Ecto neural progenitor cell (in vitro differentiated cells): ENCODE results near the gene PAEP.
"Not testable (repeated sequence)": the region's sequence is repeated elsewhere in the genome, so short reads cannot be mapped to it uniquely, and the experiment has no call there.

Experiments
- DNase-seq: peaks from one replicate; pipeline ENCODE4 v3.0.0-alpha.2; 2018; ENCODE audit warnings: low spot score

PAEP gene

DNA sequence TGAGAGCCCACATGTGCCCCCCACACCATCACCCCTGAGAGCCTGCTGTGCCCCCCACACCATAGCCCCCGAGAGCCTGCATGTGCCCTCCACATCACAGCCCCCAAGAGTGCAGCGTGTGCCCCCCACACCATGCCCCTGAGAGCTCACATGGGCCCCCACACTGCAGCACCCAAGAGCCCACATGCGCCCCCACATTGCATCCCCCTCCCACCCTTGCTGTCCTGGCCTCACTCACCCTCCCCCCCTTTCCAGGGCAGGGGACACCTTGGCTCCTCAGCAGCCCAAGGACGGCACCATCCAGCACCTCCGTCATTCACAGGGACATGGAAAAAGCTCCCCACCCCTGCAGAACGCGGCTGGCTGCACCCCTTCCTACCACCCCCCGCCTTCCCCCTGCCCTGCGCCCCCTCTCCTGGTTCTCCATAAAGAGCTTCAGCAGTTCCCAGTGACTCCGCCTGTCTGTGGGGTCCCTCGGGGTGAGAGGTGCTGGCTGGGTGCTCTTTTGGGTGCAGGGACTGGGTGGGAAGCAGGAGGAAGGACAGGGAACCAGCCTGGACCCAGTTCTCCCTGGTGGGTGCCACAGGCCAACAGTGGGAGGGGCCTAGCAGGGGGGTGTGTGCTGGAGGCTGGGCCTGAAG lies 35.3 kb upstream of the PAEP start:
- peak; percentile 43 for DNase-seq

DNA sequence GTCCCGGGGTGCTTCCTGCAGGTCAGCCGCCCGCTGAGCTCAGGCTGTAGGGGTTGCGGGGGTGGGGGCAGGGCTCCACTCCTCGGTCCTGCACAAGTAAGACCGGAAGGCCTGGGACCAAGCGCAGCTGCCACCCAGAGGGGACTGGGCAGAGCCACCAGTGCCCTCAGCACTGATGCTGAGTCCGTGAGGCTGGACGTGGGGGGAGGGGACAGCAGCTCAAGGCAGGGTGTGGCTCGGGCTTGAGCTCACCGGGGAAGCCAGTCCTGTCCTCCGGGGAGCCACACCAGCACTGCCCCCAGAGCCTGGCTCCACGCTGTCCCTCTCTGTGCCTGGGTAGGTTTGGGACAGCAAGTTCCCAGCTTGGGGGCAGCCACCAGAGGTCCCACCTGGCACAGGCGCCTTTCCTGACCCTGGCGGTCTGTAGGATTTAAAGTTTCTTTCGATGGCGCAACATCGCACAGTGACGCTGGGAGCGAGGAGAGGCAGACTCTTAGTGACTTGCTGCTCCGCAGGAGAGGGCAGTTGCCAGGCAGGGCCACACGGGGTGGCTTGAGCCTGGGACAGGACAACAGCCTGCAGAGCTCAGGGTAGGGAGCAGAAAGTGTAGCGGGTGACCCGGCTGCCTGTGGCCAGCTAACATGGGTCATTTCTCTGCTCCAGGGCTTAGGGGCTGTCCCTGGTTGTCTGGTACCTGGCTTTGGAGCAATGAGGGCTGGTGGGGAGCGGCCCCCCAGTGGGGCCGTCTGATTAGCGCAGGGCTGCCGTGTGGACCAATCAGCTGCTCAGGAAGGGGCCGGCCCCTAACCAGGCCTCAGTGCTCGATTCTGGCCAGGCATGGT lies 34.6 kb upstream of the PAEP start:
- DNase-seq, result peak; percentile 49

DNA sequence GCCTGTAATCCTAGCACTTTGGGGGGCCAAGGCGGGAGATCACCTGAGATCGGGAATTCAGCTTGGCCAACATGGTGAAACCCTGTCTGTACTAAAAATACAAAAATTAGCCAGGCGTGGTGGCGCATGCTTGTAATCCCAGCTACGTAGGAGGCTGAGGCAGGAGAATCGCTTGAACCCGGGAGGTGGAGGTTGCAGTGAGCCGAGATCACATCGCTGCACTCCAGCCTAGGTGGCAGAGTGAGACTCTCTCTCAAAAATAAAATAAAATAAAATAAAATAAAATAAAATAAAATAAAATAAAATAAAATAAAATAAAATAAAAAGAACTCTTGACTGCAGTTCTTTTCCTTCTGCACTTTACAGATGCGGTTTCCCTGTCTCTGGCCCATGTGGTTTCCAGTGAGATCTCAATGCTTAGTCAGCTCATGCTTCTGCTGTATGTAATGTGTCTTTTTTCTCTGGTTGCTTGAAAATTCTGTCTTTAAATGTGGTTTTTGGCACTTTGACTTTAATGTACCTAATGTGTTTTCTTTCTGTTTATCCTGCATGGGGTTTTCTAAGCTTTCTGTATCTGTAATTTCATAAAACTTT lies 32.6 kb upstream of the PAEP start:
- not testable (repeated sequence) for DNase-seq

DNA sequence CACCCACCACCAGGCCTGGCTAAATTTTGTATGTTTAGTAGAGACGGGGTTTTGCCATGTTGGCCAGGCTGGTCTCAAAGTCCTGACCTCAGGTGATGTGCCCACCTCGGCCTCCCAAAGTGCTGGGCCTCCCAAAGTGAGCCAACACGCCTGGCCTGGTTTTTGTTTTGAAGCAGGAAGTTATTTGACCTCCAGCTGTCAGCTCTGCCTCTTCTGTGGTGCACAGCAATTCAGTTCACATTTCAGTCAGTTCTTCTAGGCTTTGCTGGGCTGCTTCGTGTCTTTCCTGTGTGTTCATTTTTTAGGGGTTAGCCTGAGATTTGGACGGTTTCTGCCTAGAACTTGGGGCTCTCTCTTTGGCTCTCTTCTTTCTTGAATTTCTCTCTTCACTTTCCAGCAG lies 31.4 kb upstream of the PAEP start:
- no peak for DNase-seq

DNA sequence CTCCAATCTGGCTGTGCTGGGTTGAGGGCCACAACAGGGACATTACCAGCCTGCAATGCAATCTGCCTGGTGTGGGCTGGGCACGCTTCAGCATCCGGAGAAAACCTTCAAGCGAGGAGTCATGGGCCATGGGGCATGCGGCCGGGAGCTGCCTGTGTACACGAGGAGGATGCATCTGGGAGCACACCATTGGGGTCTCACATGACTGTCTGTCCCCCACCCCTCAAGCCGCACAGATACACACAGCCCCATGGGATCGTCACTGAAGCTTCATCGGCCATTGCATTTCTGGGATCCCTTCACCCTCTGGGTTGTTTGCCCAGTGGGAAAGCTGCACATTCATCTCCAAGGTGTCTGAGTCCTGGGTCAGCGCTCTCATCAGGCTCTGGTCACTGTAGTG lies 30.5 kb upstream of the PAEP start:
- DNase-seq, result no peak

DNA sequence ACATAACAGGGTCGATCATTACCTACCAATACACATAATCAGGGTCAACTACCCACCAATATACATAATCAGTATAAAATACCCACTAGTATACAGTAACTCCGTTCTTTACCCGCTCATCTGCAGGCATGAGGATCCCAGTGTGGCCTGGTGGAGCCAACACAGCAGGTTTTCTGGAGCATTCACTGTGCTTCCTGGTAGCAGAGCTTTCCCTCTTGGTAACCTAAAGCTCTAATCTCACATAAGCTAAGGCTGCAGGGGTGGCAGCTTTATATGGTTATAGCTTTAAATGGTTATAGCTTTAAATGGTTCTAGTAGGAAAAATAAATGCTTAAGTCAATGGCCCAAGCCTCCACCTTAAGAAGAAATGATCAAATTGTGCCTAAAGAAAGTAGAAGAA lies 28.4 kb upstream of the PAEP start:
- no peak for DNase-seq

DNA sequence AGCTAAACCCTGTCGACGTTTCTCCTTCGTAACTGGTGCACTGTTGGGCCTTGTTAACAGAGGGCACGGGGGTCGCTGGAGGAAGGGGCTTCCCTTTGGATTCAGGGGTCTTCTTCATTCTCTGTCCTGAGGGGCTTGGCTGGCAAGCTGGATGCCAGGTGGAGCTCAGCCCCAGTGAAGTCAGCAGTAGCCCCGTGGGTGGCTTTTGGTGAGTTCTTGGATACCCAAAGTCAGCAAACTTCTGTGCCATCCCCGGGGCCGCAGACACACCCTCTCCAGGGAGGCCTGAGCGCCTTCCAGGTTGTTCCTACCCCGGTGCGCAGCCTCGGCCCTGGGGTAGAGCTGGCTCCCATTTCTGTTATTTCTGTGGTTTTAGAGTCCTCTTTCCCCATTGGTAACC lies 27.9 kb upstream of the PAEP start:
- no peak for DNase-seq

DNA sequence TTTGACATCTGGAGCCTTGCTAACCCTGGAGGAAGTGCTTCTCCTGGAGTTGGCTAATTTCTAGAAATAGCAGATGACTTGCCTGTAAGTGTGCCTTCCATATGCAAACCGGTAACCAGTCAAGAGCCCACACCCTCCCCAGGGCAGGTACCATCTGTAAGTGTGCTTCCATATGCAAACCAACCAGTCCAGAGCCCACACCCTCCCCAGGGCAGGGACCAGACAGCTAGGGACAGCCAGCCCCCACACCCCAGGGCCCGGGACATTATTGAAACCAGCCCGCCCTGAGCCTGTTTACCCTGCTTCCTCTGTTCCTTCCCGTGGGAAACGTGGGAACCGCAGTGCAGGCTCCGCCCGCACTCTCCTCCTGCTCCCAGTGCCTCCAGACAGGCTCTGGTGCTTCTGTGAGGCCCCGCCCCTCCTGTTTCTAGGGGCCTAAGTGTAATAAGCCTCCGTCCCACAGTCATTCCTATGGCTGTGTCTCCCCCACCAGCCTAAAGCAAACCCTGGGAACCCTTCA lies 27.3 kb upstream of the PAEP start:
- peak; percentile 44 for DNase-seq

DNA sequence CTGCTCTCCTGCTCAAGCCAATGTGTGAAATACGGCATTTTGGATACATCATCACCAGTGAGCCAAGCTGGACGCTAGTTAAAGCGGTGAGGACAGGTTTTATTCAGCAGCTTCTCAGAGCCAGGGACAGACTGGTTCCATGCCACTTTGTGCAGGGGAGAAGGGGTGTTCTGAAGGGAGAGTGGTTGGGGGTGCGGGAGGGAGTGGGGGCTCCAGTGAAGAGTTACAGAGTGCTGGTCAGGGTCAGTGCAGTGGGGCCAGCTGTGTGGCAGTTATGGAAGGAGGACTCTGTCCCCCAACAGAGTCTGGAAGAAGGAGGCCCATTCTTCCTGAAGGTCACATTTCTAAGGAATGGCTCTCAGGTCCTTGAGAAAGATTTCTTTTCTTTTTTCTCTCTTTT lies 26.7 kb upstream of the PAEP start:
- not testable (repeated sequence) for DNase-seq

DNA sequence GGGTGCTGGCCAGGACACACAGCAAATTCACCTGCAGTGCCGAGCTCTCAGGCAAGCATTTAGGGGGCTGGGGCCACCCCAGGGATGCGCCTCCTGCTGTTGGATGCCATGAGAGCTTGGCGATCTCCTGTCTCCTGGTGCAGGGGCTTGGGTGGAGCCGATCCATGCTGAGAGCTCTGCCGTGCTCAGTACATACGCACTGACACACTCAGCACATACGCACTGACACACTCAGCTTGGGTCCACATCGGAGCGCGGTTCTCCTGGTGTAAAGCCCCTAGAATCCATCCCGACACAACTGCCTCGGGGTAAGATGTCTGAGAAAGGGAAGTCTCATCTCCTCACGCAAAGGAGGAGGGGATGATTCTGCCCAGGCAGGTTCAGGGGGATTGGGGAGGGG lies 25.9 kb upstream of the PAEP start:
- peak; percentile 29 for DNase-seq

DNA sequence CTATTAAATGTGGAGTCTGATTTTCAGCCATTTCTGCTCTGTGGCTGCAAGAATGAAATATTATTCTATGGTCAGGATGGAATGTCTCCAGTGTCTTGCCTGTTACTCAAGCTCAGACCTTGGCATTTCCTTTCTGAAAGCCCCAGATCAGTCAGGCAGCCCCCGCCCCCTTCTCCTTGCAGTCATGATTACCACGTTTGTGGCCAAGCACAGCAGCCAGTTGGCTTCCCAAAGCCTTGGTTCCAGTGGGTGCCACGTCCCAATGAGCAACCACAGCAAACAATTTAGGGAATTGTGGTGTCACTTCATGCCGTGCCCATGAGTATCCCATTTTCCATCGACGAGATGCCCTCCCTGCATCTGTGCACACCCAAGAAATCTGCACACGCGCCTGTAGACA lies 25.3 kb upstream of the PAEP start:
- peak; percentile 27 for DNase-seq

DNA sequence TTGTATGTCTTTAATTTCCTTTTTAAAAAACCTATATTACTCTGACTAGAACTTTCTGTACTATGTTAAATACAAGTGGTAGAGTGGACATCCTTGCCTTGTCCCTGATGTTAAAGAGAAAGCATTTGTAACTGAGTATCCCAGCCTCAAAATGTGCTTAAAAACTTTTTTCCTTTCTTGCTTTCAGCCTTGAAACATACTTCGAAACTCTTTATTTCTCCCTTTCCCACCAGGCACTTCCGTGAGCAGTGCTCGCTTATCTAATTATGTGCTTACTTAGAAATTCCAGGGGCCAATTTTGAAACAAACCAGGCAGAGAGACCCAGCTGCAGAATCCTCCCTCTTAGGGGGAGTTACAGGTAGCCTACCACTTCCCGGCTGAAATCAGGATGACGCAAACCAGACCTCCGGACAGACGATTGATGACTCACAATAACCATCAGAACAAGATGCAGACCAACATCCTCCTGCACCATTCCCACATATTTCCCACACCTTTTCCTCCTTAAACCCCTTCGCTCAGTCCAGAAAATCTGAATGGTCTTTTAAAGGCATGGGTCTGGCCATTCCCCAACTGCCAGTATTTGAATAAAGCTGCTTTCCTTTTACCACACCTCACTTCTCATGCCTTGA lies 18.2 kb upstream of the PAEP start:
- DNase-seq, result not testable (repeated sequence)

DNA sequence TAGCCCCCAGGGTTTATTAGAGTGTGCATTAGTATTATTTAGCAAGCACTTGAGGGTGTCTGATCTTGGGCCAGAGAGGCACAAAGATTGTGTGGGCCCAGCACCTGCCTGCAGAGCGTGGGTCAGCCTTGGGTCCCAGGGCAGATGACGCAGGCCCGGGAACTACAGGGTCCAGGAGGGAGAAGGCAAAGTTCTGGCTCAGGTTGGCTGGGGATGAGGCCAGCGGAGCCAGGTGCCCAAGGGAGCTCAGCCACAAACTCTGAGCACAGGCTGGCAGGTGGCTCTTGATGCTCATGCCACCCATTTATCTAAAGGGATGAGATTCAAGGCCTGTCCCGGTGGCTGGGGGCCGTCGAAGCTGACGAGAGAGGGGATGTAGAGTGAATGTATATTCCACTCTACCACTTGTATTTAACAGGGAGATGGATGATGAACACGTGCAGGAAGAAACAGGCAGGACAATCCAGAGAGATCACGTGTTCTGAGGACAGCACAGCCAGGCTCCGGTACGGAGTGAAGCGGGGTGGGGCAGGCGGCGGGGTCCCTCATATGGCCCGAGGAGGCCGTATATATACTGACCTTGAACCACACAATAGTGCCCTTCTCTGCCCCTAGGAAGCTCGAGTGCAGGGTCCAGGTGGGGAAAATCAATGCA lies 16.4 kb upstream of the PAEP start:
- peak; percentile 27 for DNase-seq

DNA sequence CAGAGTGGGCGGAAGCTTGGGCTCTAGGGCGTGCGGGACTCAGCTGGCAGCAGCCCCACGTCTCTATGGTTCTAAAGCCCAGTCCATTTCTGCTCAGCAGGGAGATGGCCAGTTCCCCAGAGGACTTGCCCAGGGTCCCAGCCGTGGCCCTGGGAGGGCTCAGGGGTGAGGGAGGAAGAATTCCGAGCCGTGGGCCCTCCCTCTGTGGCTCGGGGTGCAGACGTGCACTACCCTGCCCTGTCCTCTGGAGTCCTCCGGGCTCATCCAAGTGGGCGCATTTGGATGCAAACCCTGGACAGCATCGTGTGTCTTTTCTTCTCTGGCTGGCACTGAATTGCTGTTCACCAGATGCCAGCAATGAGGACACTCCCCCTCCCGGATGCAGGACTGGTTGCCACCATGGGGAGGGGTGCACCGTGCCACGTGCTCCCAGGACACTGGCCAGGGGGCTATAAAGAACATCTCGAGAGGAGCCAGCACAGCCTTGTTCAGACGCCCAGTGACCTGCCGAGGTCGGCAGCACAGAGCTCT lies 15.8 kb upstream of the PAEP start, which contains the start of gene OBP2A:
Gene OBP2A (plus strand): TSS at position 481 of the 531 bp plus-strand sequence. CDS start 55 bp downstream, outside the sequence.
- peak; percentile 41 for DNase-seq

DNA sequence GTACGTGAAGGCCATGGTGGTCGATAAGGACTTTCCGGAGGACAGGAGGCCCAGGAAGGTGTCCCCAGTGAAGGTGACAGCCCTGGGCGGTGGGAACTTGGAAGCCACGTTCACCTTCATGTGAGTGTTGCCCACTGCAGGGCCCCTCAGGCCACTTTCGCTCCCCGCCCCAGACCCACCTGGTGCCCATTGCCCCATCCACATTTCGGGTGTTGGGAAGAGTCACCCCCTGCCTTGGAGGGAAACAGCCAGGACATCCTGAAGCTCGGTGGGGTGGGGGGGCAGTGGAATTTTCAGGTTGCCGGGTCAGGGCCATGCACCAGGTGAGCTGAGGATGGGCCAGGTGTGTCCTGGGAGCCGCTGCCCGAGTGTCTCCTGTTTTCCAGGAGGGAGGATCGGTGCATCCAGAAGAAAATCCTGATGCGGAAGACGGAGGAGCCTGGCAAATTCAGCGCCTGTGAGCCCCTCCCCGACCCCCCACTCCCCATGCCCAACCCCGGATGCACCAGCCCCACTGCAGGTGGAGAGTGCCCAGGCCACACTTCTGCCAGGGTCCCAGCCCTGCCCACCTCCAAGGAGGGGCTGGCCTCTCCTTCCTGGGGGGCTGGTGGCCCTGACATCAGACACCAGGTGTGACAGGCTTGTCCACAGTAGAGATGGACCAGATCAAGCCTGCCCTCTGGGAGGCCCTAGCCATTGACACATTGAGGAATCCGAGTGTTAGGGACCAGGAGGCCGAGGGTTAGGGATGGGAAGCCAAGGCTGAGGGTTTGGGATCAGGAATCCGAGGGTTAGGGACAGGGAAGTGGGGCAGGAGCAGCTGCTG lies 14.6 kb upstream of the PAEP start:
- DNase-seq, result not testable (repeated sequence)

DNA sequence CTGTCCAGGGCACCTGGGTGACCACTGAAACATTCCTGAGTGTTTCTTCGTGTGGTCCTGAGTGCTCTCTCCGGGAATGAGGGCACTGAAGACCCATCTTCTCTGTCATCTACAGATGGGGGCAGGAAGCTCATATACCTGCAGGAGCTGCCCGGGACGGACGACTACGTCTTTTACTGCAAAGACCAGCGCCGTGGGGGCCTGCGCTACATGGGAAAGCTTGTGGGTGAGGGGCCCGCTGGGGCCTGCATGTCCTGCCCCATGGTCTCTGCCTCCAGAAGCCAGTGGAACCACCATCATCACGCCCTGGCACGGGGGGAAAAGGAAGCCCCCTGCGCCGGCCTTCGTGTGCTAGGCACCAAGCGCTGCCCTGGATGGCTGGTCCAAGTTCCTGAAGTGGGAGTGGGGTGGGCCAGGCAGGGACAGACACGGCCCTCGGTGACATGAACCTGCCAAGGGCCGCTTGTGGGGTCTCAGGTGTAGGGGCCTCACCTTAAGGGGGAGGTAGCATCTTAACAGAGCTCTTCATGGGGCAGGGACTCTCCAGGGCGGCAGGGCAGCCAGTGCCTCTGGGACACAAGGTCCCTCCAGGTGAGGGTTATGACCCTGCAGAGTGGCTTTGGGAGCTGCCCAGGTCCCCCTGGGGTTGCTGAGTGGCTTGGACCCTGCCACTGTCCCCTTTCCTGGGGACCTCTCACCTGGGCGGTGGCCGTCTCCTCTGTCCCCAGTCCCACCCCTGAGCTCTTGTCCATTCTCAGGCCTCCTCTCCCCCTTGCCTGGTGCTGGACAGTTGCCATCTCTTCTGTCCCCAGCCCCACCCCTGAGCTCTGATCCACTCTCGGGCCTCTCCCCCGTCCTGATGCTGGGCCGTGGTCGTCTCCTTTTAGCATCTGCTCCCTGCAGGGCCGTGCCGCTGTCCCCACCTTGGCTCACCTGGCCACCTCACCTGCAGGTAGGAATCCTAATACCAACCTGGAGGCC lies 13.5 kb upstream of the PAEP start:
- DNase-seq, result peak; percentile 34

DNA sequence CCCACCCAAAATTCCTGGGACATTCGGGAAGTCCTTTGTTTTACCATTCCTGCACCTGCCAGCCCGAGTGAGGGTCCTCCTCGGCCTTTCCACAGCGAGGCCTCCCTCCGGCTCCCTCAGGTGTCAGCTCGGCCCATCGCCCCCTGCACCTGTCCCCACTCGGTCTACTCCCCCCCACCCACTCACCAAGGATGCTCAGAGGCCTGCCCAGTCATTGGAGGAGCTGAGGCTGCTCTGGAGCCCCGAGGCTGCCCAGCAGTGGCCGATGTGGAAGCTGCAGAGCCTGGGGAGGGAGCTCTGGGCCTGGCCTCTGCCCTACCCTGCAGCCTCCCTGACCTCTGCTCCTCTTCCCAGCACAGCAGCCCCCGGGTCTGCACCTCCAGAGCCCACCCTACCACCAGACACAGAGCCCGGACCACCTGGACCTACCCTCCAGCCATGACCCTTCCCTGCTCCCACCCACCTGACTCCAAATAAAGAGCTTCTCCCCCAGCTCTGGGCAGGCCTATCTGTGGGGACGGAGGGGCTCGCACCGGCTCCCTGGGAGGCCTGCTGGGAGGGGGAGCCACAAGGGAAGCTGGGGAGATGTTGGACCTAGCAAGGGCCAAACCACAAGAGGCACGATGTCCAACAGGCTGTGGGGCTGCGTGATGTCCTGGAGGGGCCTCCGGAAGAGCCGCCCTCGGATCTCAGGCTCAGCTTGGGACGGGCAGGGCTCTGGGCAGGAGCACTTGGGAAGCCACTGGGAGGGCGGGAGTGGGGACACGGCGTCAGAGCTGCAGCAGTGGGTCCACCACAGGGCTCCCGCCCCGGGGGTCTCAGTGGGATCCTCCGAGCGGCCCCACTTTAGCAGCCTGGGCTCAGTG lies 11.8 kb upstream of the PAEP start:
- peak; percentile 45 for DNase-seq

DNA sequence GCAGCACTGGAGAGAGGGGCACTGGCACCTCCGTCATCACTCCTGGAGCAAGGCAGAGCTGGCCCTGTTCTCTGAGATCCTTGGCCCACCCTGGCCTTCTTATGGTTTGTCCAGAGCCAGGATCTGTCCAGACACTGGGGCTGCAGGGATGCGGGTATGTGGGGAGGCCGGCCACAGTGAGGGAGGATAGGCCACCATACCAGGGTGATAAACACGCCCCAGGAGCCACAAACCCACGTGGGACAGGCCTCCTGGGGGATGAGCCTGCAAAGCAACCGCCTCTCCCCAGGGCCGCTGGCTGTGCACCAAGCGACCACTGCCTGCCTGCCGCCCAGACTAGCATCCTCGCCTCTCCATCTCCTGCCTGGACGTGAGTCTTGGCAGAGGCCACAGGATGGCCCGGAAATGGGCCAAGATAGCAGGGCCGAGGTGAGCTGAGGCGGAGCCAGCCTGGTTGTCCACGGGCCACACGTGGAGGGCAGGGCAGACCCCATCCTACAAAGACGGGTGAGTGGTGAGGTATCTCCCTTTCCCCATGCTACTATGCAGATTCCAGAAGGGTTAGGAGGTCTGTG lies 11.1 kb upstream of the PAEP start:
- no peak for DNase-seq
